BLaER1 treated with 17β-estradiol and CSF1 and Interleukin-3, amounts not matched to agents 10 nM and 100 nM (cell line): ENCODE measurements around the gene ULBP3.
A peak's percentile ranks its signal among the peaks of the same experiment; 100 is the strongest.
"Not testable (repeated sequence)": the region's sequence is repeated elsewhere in the genome, so short reads cannot be mapped to it uniquely, and the experiment has no call there.

Source experiments
- H3K27ac ChIP-seq, 11 experiments: shearing (Covaris generic); formaldehyde crosslinking; 2 replicates each; pipeline ENCODE4 v1.8.1; 2022
- H3K27me3 ChIP-seq, 11 experiments: shearing (Covaris generic); formaldehyde crosslinking; 2 replicates each; pipeline ENCODE4 v1.8.1; 2022
- H3K36me3 ChIP-seq, 11 experiments: shearing (Covaris generic); formaldehyde crosslinking; 2 replicates each; pipeline ENCODE4 v1.8.1; 2022
- H3K4me1 ChIP-seq, 10 experiments: shearing (Covaris generic); formaldehyde crosslinking; 2 replicates each; pipeline ENCODE4 v1.8.1; 2022
- H3K4me2 ChIP-seq, 11 experiments: shearing (Covaris generic); formaldehyde crosslinking; 2 replicates each; pipeline ENCODE4 v1.8.1; 2022
- H3K4me3 ChIP-seq, 10 experiments: shearing (Covaris generic); formaldehyde crosslinking; 2 replicates each; pipeline ENCODE4 v1.8.1; 2022
- H3K9ac ChIP-seq, 11 experiments: shearing (Covaris generic); formaldehyde crosslinking; 2 replicates each; pipeline ENCODE4 v1.8.1; 2022
- H3K9me3 ChIP-seq, 11 experiments: shearing (Covaris generic); formaldehyde crosslinking; replicated peaks in 1 of 11; 2 replicates each; pipeline ENCODE4 v1.8.1; 2022
- H4K20me1 ChIP-seq, 11 experiments: shearing (Covaris generic); formaldehyde crosslinking; 2 replicates each; pipeline ENCODE4 v1.8.1; 2022
- Cebpa-rat ChIP-seq, 11 experiments: shearing (Covaris generic); IDR thresholded peaks; 2 replicates each; pipeline ENCODE4 v1.8.1; 2022

ULBP3 gene

GRCh38 chr6:150018846-150019580, 49.9 kb downstream of the ULBP3 start:
- no peak for TF ChIP-seq Cebpa-rat (IDR thresholded peaks at IDR 0.05)

GRCh38 chr6:150017186-150017521, 51.8 kb downstream of the ULBP3 start:
- H3K4me1 ChIP-seq, H3K4me3 ChIP-seq, H3K27ac ChIP-seq, H3K9ac ChIP-seq, H3K4me2 ChIP-seq, H3K9me3 ChIP-seq, H3K36me3 ChIP-seq: not testable (repeated sequence)
- Histone ChIP-seq H4K20me1 (peaks cover 0 to 17% (median 5%) of the 10 kb centered on the region in 11 experiments; a peak in 7 of 22 replicates), H3K27me3 (peaks cover 45 to 57% (median 48%) of the 10 kb centered on the region in 11 experiments)

More at GRCh38 chr6:150018846-150019580, 49.9 kb downstream of the ULBP3 start:
- Histone ChIP-seq H4K20me1 (peaks cover 0 to 12% (median 5%) of the 10 kb centered on the region in 11 experiments; a peak in 6 of 22 replicates), H3K4me1 (no peaks in the 10 kb centered on the region; a peak in 2 of 20 replicates), H3K9me3 (no peaks in the 10 kb centered on the region), H3K27ac (no peak overlapping the region), H3K4me3 (no peak overlapping the region), H3K4me2 (no peak overlapping the region), H3K9ac (no peak overlapping the region), H3K36me3 (no peaks in the 10 kb centered on the region), H3K27me3 (peaks cover 28 to 48% (median 37%) of the 10 kb centered on the region in 11 experiments)

GRCh38 chr6:150016324-150017185, 52.4 kb downstream of the ULBP3 start:
- H3K27me3 ChIP-seq, result peaks cover 51 to 63% (median 54%) of the 10 kb centered on the region in 11 experiments
- H3K4me3 ChIP-seq, result no peak overlapping the region
- H3K4me1 ChIP-seq, result no peaks in the 10 kb centered on the region; a peak in 2 of 20 replicates
- no peak overlapping the region for H3K9ac ChIP-seq
- peaks cover 0 to 17% (median 5%) of the 10 kb centered on the region in 11 experiments; a peak in 7 of 22 replicates for H4K20me1 ChIP-seq
- H3K4me2 ChIP-seq, result no peak overlapping the region
- no peaks in the 10 kb centered on the region for H3K9me3 ChIP-seq
- H3K27ac ChIP-seq, result no peak overlapping the region
- no peaks in the 10 kb centered on the region for H3K36me3 ChIP-seq
- TF ChIP-seq Cebpa-rat (IDR thresholded peaks at IDR 0.05), result no peak

GRCh38 chr6:150015281-150016001, 53.5 kb downstream of the ULBP3 start:
- not testable (repeated sequence) for H3K9ac ChIP-seq, H3K4me1 ChIP-seq, H3K27ac ChIP-seq, H3K4me3 ChIP-seq, H3K9me3 ChIP-seq, H3K36me3 ChIP-seq
- Histone ChIP-seq H3K27me3 (peaks cover 62 to 74% (median 65%) of the 10 kb centered on the region in 11 experiments), H4K20me1 (peaks cover 0 to 22% (median 5%) of the 10 kb centered on the region in 11 experiments; a peak in 7 of 22 replicates), H3K4me2 (peak overlapping the region in 2 of 11 experiments; percentile 24 to 53; a peak in 2 of 22 replicates)

GRCh38 chr6:150014623-150015280, 54.2 kb downstream of the ULBP3 start:
- not testable (repeated sequence) for H3K27ac ChIP-seq, H3K4me3 ChIP-seq, H3K9ac ChIP-seq, H3K36me3 ChIP-seq, H3K9me3 ChIP-seq, H3K4me1 ChIP-seq
- peaks cover 0 to 22% (median 5%) of the 10 kb centered on the region in 11 experiments; a peak in 7 of 22 replicates for H4K20me1 ChIP-seq
- H3K4me2 ChIP-seq, result peak overlapping the region in 2 of 11 experiments; percentile 24 to 53; a peak in 2 of 22 replicates
- H3K27me3 ChIP-seq, result peaks cover 69 to 81% (median 72%) of the 10 kb centered on the region in 11 experiments

- not testable (repeated sequence) for H3K36me3 ChIP-seq, H3K9me3 ChIP-seq, H3K4me2 ChIP-seq, H3K27ac ChIP-seq, H3K4me1 ChIP-seq, H3K9ac ChIP-seq, H3K4me3 ChIP-seq
- Histone ChIP-seq H3K27me3 (peaks cover 76 to 89% (median 79%) of the 10 kb centered on the region in 11 experiments), H4K20me1 (peaks cover 0 to 22% (median 5%) of the 10 kb centered on the region in 11 experiments; a peak in 7 of 22 replicates)
These were observed 54.9 kb downstream of the ULBP3 start for GRCh38 chr6:150013785-150014622.

GRCh38 chr6:150012846-150013784, 55.8 kb downstream of the ULBP3 start:
- H3K4me1 ChIP-seq, H3K4me2 ChIP-seq, H3K27ac ChIP-seq, H3K9ac ChIP-seq, H3K4me3 ChIP-seq, H3K9me3 ChIP-seq, H3K36me3 ChIP-seq: not testable (repeated sequence)
- peaks cover 85 to 94% (median 88%) of the 10 kb centered on the region in 11 experiments for H3K27me3 ChIP-seq
- H4K20me1 ChIP-seq, result peaks cover 0 to 22% (median 5%) of the 10 kb centered on the region in 11 experiments; a peak in 8 of 22 replicates
